Measurements from ENCODE around the gene TMEM132A. TPM values are rescaled to one million over a fixed set of nuclear protein-coding genes. Genes with fewer than 3 reads are reported as not detected.

The TMEM132A gene
- total and polyA plus RNA-seq, 3 experiments from 2014 or later, result 0.68 to 0.73 TPM; not detected in 1

DNA sequence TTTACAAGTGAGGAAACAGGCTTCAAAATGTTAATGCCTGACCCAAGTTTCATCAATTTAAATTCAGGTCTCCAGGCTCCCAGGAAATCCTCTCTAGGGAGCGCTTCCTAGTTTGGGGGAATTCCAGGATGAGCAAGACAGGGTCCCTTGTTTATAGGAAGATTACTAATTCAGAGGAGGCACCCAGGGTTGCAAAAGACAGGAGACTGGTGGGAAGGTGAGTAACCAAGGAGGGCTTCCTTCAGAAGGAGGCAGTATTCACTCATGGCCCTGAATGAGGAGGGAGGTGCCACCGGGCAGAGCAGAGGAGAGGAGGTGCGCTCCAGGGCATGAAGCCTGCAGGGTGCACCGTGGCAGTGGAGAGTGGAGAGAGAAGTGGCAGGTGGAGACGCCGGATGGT lies 1.6 kb downstream of the TMEM132A start:
- POLR2A ChIA-PET, result interaction anchor here (0.6 kb wide), 2 partner anchors 101 to 1376 kb away, joined by 3 to 6 read pairs; no protein-coding TSS in a partner anchor
- CTCF ChIA-PET, result no interaction called here
- Mint-ChIP-seq H3K9me3 (no peaks in the 10 kb centered on the region), H3K36me3 (peaks cover 10 to 26% (median 15%) of the 10 kb centered on the region in 3 donors), H3K4me3 (peak overlapping the region in 6 of 7 donors; percentile 12 to 75 (median 58)), H3K4me1 (peaks cover 12 to 22% (median 17%) of the 10 kb centered on the region in 3 donors), H3K27me3 (peaks cover 14 to 27% of the 10 kb centered on the region in 2 donors), H3K27ac (peak overlapping the region in 1 of 8 donors; percentile 7)
- no peak for DNase-seq
- H3K9me3 ChIP-seq (ENCODE audit: low read length), result no peaks in the 10 kb centered on the region
- H3K36me3 ChIP-seq (ENCODE audit: insufficient read depth, low read length), result peaks cover 16% of the 10 kb centered on the region
- H3K27ac ChIP-seq (ENCODE audit: low read depth, low read length), result no peak overlapping the region
- no peak overlapping the region for H3K4me3 ChIP-seq (ENCODE audit: low read length)
- peaks cover 13% of the 10 kb centered on the region for H3K4me1 ChIP-seq (ENCODE audit: insufficient read depth, low read length)
- H3K27me3 ChIP-seq (ENCODE audit: insufficient read depth, low read length, poor library complexity, severe bottlenecking), result peaks cover 22% of the 10 kb centered on the region

DNA sequence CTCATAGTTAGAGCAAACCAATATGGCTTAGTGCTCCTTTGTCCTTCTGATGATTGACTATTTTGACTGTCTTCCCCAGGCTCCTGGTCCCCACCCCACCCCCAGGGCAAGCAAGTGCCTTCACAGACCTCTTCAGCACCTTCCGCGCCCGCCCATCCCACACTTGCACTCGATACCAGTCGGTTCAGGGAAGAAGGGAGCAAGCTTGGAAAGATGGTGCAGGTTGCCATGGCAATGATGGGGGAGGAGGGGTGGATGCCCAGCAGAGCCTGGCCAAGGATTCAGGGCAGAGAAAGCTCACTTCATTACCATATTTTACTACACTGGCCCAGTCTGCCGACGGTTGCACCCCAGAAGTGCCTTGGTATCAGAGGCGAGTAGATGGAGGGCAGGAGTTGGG lies 2.2 kb downstream of the TMEM132A start:
- H3K4me1 Mint-ChIP-seq, result peaks cover 12 to 22% (median 17%) of the 10 kb centered on the region in 3 donors
- peaks cover 10% of the 10 kb centered on the region for H3K36me3 ChIP-seq (ENCODE audit: insufficient read depth, low read length)
- POLR2A ChIA-PET, result no interaction called here
- H3K9me3 Mint-ChIP-seq, result no peaks in the 10 kb centered on the region
- H3K4me1 ChIP-seq (ENCODE audit: insufficient read depth, low read length), result peaks cover 13% of the 10 kb centered on the region
- H3K36me3 Mint-ChIP-seq, result peaks cover 6 to 20% (median 11%) of the 10 kb centered on the region in 3 donors
- CTCF ChIA-PET, result interaction anchor here (1.9 kb wide), 1 partner anchor 11 kb away, joined by 9 read pairs; no protein-coding TSS in a partner anchor
- peaks cover 11 to 30% of the 10 kb centered on the region in 2 donors for H3K27me3 Mint-ChIP-seq
- H3K27me3 ChIP-seq (ENCODE audit: insufficient read depth, low read length, poor library complexity, severe bottlenecking), result peaks cover 23% of the 10 kb centered on the region
- H3K27ac Mint-ChIP-seq, result no peak overlapping the region
- no peak overlapping the region for H3K27ac ChIP-seq (ENCODE audit: low read depth, low read length)
- H3K4me3 ChIP-seq (ENCODE audit: low read length), result no peak overlapping the region
- no peak for DNase-seq
- no peaks in the 10 kb centered on the region for H3K9me3 ChIP-seq (ENCODE audit: low read length)
- H3K4me3 Mint-ChIP-seq, result peak overlapping the region in 1 of 7 donors; percentile 12

GRCh38 chr11:60927061-60927592 lies 2.9 kb downstream of the TMEM132A start:
- Mint-ChIP-seq H3K36me3 (peaks cover 5 to 14% (median 7%) of the 10 kb centered on the region in 3 donors), H3K4me3 (peak overlapping the region in 2 of 7 donors; percentile 65 to 85), H3K9me3 (no peaks in the 10 kb centered on the region), H3K4me1 (peaks cover 12 to 22% (median 17%) of the 10 kb centered on the region in 3 donors), H3K27me3 (peaks cover 10 to 30% of the 10 kb centered on the region in 2 donors), H3K27ac (no peak overlapping the region)
- peaks cover 5% of the 10 kb centered on the region for H3K36me3 ChIP-seq (ENCODE audit: insufficient read depth, low read length)
- H3K27ac ChIP-seq (ENCODE audit: low read depth, low read length), result no peak overlapping the region
- no peak overlapping the region for H3K4me3 ChIP-seq (ENCODE audit: low read length)
- ChIA-PET CTCF (interaction anchor here (1.9 kb wide), 1 partner anchor 12 kb away, joined by 9 read pairs; no protein-coding TSS in a partner anchor), POLR2A (no interaction called here)
- no peak for DNase-seq
- no peaks in the 10 kb centered on the region for H3K9me3 ChIP-seq (ENCODE audit: low read length)
- H3K27me3 ChIP-seq (ENCODE audit: insufficient read depth, low read length, poor library complexity, severe bottlenecking), result peaks cover 25% of the 10 kb centered on the region
- peaks cover 13% of the 10 kb centered on the region for H3K4me1 ChIP-seq (ENCODE audit: insufficient read depth, low read length)

GRCh38 chr11:60927600-60927999 lies 3.3 kb downstream of the TMEM132A start:
- H3K36me3 Mint-ChIP-seq, result peaks cover under 1 to 9% (median 3%) of the 10 kb centered on the region in 3 donors
- no peak overlapping the region for H3K27ac ChIP-seq (ENCODE audit: low read depth, low read length)
- peaks cover 13% of the 10 kb centered on the region for H3K4me1 ChIP-seq (ENCODE audit: insufficient read depth, low read length)
- peaks cover 12 to 22% (median 13%) of the 10 kb centered on the region in 3 donors for H3K4me1 Mint-ChIP-seq
- H3K4me3 Mint-ChIP-seq, result no peak overlapping the region
- no peak overlapping the region for H3K4me3 ChIP-seq (ENCODE audit: low read length)
- no peaks in the 10 kb centered on the region for H3K9me3 Mint-ChIP-seq
- DNase-seq, result no peak
- POLR2A ChIA-PET, result no interaction called here
- no peaks in the 10 kb centered on the region for H3K9me3 ChIP-seq (ENCODE audit: low read length)
- H3K27me3 Mint-ChIP-seq, result peaks cover 10 to 30% of the 10 kb centered on the region in 2 donors
- CTCF ChIA-PET, result interaction anchor here (1.1 to 1.9 kb wide), 2 partner anchors 9 to 12 kb away, joined by 3 to 9 read pairs; no protein-coding TSS in a partner anchor
- H3K27me3 ChIP-seq (ENCODE audit: insufficient read depth, low read length, poor library complexity, severe bottlenecking), result peaks cover 25% of the 10 kb centered on the region
- peak overlapping the region in 1 of 8 donors; percentile 29 for H3K27ac Mint-ChIP-seq
- H3K36me3 ChIP-seq (ENCODE audit: insufficient read depth, low read length), result peaks cover under 1% of the 10 kb centered on the region

DNA sequence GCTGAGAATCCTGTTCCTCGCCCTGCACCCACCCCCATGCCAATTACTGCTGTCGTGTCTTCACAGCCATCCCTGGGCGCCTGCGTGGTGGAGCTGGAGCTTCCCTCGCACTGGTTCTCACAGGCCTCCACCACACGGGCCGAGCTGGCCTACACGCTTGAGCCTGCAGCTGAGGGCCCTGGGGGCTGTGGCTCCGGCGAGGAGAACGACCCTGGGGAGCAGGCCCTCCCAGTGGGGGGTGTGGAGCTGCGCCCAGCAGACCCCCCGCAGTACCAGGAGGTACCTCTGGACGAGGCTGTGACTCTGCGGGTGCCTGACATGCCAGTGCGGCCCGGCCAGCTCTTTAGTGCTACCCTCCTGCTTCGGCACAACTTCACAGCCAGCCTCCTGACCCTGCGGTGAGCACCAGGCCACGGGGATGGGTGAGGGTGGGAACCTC lies 4.3 kb downstream of the TMEM132A start:
- CTCF ChIA-PET, result interaction anchor here (1.1 to 1.9 kb wide), 4 partner anchors 10 to 97 kb away, joined by 3 to 9 read pairs (median 4); no protein-coding TSS in a partner anchor
- Histone ChIP-seq H3K4me1 (ENCODE audit: insufficient read depth, low read length) (peaks cover 13% of the 10 kb centered on the region), H3K4me3 (ENCODE audit: low read length) (no peak overlapping the region), H3K36me3 (ENCODE audit: insufficient read depth, low read length) (no peaks in the 10 kb centered on the region), H3K27me3 (ENCODE audit: insufficient read depth, low read length, poor library complexity, severe bottlenecking) (peaks cover 23% of the 10 kb centered on the region), H3K27ac (ENCODE audit: low read depth, low read length) (no peak overlapping the region), H3K9me3 (ENCODE audit: low read length) (no peaks in the 10 kb centered on the region)
- POLR2A ChIA-PET, result no interaction called here
- Mint-ChIP-seq H3K9me3 (no peaks in the 10 kb centered on the region), H3K4me3 (no peak overlapping the region), H3K27ac (no peak overlapping the region), H3K4me1 (peaks cover 10 to 18% (median 13%) of the 10 kb centered on the region in 3 donors), H3K36me3 (no peaks in the 10 kb centered on the region), H3K27me3 (peaks cover 7 to 27% of the 10 kb centered on the region in 2 donors)
- DNase-seq, result no peak

- no peaks in the 10 kb centered on the region for H3K9me3 ChIP-seq (ENCODE audit: low read length)
- no peaks in the 10 kb centered on the region for H3K36me3 Mint-ChIP-seq
- H3K27ac Mint-ChIP-seq, result no peak overlapping the region
- ChIA-PET CTCF (interaction anchor here (1.7 kb wide), 1 partner anchor 98 kb away, joined by 4 read pairs; no protein-coding TSS in a partner anchor), POLR2A (interaction anchor here (0.6 kb wide), 2 partner anchors 8 to 42 kb away, joined by 3 read pairs; no protein-coding TSS in a partner anchor)
- H3K36me3 ChIP-seq (ENCODE audit: insufficient read depth, low read length), result no peaks in the 10 kb centered on the region
- H3K4me3 ChIP-seq (ENCODE audit: low read length), result no peak overlapping the region
- H3K27me3 Mint-ChIP-seq, result peaks cover 8 to 27% of the 10 kb centered on the region in 2 donors
- H3K27me3 ChIP-seq (ENCODE audit: insufficient read depth, low read length, poor library complexity, severe bottlenecking), result peaks cover 16% of the 10 kb centered on the region
- DNase-seq, result no peak
- H3K4me1 ChIP-seq (ENCODE audit: insufficient read depth, low read length), result peaks cover 7% of the 10 kb centered on the region
- H3K4me1 Mint-ChIP-seq, result peaks cover 7 to 12% (median 11%) of the 10 kb centered on the region in 3 donors
- H3K4me3 Mint-ChIP-seq, result no peak overlapping the region
- H3K9me3 Mint-ChIP-seq, result no peaks in the 10 kb centered on the region
- H3K27ac ChIP-seq (ENCODE audit: low read depth, low read length), result no peak overlapping the region
Measured at GRCh38 chr11:60929764-60930163, 5.5 kb downstream of the TMEM132A start.

DNA sequence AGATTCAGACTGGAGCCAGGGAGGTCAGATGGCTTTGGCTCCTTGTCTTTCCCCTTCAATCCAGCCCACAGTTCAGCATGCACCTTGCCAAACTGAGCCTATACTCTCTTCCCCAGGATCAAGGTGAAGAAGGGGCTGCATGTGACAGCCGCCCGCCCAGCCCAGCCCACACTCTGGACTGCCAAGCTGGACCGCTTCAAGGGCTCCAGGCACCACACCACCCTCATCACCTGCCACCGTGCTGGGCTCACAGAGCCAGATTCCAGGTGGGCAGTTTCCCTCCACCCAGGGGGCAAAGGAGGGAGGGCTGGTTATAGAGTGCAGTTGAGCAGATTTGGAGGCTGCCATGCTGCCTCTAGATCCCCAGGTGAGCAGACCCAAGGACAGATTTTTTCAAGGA lies 6.1 kb downstream of the TMEM132A start:
- H3K27ac Mint-ChIP-seq, result no peak overlapping the region

DNA sequence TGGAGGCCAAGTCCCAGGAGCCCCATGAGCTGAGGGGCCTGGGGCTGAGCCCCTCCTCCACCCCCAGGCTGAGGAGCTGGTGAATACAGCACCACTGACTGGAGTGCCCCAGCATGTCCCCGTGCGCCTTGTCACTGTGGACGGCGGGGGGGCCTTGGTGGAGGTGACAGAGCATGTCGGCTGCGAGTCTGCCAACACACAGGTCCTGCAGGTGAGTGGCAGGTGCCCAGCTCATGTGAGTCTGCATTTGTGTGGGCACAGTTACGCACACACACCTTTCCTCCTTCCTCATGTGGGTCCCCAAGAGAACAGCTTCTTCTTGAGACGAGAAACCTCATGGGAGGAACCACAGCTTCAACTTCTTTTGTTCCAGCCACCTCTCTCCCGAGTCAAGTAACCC lies 7.7 kb downstream of the TMEM132A start:
- Mint-ChIP-seq H3K4me1 (no peaks in the 10 kb centered on the region), H3K27me3 (peaks cover 8 to 14% of the 10 kb centered on the region in 2 donors), H3K9me3 (no peaks in the 10 kb centered on the region), H3K27ac (no peak overlapping the region), H3K36me3 (no peaks in the 10 kb centered on the region), H3K4me3 (no peak overlapping the region)
- no peak overlapping the region for H3K27ac ChIP-seq (ENCODE audit: low read depth, low read length)
- no peak overlapping the region for H3K4me3 ChIP-seq (ENCODE audit: low read length)
- H3K36me3 ChIP-seq (ENCODE audit: insufficient read depth, low read length), result no peaks in the 10 kb centered on the region
- ChIA-PET CTCF (interaction anchor here (1.0 kb wide), 1 partner anchor 21 kb away, joined by 3 read pairs; no protein-coding TSS in a partner anchor), POLR2A (no interaction called here)
- H3K9me3 ChIP-seq (ENCODE audit: low read length), result no peaks in the 10 kb centered on the region
- no peak for DNase-seq
- H3K4me1 ChIP-seq (ENCODE audit: insufficient read depth, low read length), result no peaks in the 10 kb centered on the region
- H3K27me3 ChIP-seq (ENCODE audit: insufficient read depth, low read length, poor library complexity, severe bottlenecking), result peaks cover 6% of the 10 kb centered on the region

More for the DNA sequence above, 6.1 kb downstream of the TMEM132A start:
- H3K4me3 ChIP-seq (ENCODE audit: low read length), result no peak overlapping the region
- Mint-ChIP-seq H3K27me3 (peaks cover 8 to 23% of the 10 kb centered on the region in 2 donors), H3K9me3 (no peaks in the 10 kb centered on the region), H3K4me3 (no peak overlapping the region), H3K4me1 (peaks cover 3 to 6% (median 5%) of the 10 kb centered on the region in 3 donors), H3K36me3 (no peaks in the 10 kb centered on the region)
- H3K9me3 ChIP-seq (ENCODE audit: low read length), result no peaks in the 10 kb centered on the region
- no peaks in the 10 kb centered on the region for H3K36me3 ChIP-seq (ENCODE audit: insufficient read depth, low read length)
- H3K4me1 ChIP-seq (ENCODE audit: insufficient read depth, low read length), result peaks cover under 1% of the 10 kb centered on the region
- CTCF ChIA-PET, result interaction anchor here (1.7 kb wide), 1 partner anchor 99 kb away, joined by 4 read pairs; no protein-coding TSS in a partner anchor
- POLR2A ChIA-PET, result interaction anchor here (0.6 kb wide), 2 partner anchors 9 to 43 kb away, joined by 3 read pairs; no protein-coding TSS in a partner anchor
- H3K27me3 ChIP-seq (ENCODE audit: insufficient read depth, low read length, poor library complexity, severe bottlenecking), result peaks cover 10% of the 10 kb centered on the region
- H3K27ac ChIP-seq (ENCODE audit: low read depth, low read length), result no peak overlapping the region
- DNase-seq, result no peak

Measured in CD8-positive, alpha-beta memory T cell (primary cell).